Measurements from ENCODE around the gene GTF2H4.
"Not testable (repeated sequence)": the region's sequence is repeated elsewhere in the genome, so short reads cannot be mapped to it uniquely, and the experiment has no call there.

Gene GTF2H4

GRCh38 chr6:30870546-30870945 lies 37.5 kb upstream of the GTF2H4 start:
- Histone ChIP-seq H3K27me3 (peaks cover 13% of the 10 kb centered on the region), H3K36me3 (no peaks in the 10 kb centered on the region), H3K4me1 (ENCODE audit: control insufficient read depth in 1 of 2, insufficient read depth in 1 of 2, low read depth in 1 of 2, low read length in 1 of 2) (no peaks in the 10 kb centered on the region), H3K27ac (no peak overlapping the region), H3K4me3 (ENCODE audit: low read depth in 1 of 2, low read length in 1 of 2) (no peak overlapping the region), H3K9me3 (peaks cover 8% of the 10 kb centered on the region)
- no peak for TF ChIP-seq CTCF (IDR thresholded peaks at IDR 0.05)

DNA sequence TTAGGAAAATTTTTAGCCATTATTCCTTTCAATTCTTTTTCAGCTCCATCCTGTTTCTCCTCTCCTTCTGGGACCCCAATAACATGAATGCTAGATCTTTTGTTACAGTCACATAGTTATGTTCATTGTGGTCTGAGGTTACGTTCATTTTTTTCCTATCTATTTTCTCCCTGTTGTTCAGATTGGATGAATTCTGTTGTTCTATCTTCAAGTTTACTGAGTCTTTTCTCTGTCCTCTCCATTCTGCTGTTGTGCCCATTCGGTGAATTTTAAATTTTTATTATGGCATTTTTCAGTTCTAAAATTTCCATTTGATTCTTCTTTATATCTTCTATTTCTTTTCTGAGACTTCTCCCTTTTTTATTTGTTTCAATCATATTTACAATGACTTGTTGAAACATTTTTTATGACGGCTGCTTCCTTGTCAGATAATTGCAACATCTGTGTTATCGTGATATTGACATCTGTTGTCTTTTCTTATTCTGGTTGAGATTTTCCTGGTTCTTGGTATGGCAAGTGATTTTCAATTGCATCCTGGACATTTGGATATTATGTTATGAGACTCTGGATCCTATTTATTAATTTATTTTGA lies 36.3 kb upstream of the GTF2H4 start:
- no peaks in the 10 kb centered on the region for H3K4me1 ChIP-seq (ENCODE audit: control insufficient read depth in 1 of 2, insufficient read depth in 1 of 2, low read depth in 1 of 2, low read length in 1 of 2)
- TF ChIP-seq CTCF (IDR thresholded peaks at IDR 0.05), result no peak
- peaks cover 9% of the 10 kb centered on the region for H3K27me3 ChIP-seq
- no peaks in the 10 kb centered on the region for H3K36me3 ChIP-seq
- no peak overlapping the region for H3K27ac ChIP-seq
- peaks cover 8% of the 10 kb centered on the region for H3K9me3 ChIP-seq
- H3K4me3 ChIP-seq (ENCODE audit: low read depth in 1 of 2, low read length in 1 of 2), result no peak overlapping the region

DNA sequence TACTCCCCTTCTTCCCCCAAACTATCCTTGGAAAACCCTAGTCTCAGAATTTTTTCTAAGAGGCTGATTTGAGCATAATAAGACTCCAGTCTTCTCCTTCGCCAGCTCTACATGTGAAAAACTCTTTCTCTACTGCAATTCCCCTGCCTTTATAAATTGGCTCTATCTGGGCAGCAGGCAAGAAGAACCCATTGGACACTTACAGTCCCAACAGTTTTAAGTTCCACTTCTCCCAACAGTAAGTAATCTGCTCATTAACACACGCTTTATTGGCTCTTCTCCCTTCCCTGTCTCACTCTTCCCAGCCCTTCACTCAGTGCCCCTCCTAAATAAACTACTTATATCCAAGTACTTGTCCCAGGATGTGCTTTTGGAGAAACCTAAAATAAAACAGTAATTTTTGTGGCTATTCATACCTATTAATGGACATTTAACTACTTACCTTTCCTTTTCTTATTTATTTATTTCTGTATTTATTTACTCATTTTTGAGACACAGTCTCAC lies 34.8 kb upstream of the GTF2H4 start:
- Histone ChIP-seq H3K4me3 (ENCODE audit: low read depth in 1 of 2, low read length in 1 of 2) (no peak overlapping the region), H3K4me1 (ENCODE audit: control insufficient read depth in 1 of 2, insufficient read depth in 1 of 2, low read depth in 1 of 2, low read length in 1 of 2) (peaks cover 8 to 9% of the 10 kb centered on the region in 2 experiments), H3K27ac (no peak overlapping the region), H3K36me3 (no peaks in the 10 kb centered on the region), H3K27me3 (no peaks in the 10 kb centered on the region), H3K9me3 (peaks cover 8% of the 10 kb centered on the region)
- no peak for TF ChIP-seq CTCF (IDR thresholded peaks at IDR 0.05)

DNA sequence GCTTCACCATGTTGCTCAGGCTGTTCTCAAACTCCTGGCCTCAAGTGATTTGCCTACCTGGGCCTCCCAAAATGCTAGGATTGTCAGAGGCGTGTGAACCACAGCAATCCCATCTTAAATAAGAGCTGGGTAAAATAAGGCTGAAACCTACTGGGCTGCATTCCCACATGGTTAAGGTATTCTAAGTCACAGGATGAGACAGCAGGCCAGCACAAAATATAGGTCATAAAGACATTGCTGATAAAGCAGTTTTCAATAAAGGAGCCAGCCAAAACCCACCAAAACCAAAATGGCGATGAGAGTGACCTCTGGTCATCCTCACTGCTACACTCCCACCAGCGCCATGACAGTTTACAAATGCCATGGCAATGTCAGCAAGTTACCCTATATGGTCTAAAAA lies 34.2 kb upstream of the GTF2H4 start:
- H3K27ac ChIP-seq, result not testable (repeated sequence)

DNA sequence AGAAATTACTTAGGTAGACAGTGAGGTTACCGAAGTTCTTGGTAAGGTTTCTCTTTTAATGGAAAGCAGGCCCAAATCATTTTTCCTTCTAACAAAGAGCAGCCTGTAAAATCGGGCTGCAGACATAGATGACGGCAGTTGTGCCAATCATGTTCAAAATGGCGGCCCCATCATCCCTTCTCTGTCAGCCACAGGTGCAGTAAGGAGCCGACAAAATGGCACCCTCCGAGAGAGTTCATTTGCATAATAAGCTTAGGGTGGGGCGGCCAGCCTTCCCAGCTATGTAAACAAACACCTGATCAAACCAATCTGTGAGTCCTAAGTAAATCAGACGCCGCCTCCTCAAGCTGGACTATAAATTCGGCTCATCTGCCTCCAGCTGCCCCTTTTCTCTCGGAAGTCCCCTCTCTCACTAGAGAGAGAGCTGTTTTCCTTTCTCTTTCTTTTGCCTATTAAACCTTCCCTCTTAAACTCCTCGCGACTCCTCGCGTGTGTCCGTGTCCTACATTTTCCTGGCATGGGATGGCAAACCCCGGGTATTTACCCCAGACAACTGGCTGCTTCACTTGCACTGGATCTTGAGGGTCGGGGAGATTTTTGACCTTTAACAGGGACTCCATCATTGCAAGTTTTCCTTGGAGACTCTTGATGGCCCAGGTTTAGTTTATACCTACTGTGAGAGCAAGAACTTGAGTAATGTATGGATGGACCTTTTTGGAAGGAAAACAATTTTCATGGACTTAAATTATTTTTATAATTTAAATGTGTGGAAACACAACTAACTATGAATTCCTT lies 32.6 kb upstream of the GTF2H4 start:
- Histone ChIP-seq H3K4me3 (ENCODE audit: low read depth in 1 of 2, low read length in 1 of 2) (no peak overlapping the region), H3K9me3 (no peaks in the 10 kb centered on the region), H3K36me3 (no peaks in the 10 kb centered on the region), H3K4me1 (ENCODE audit: control insufficient read depth in 1 of 2, insufficient read depth in 1 of 2, low read depth in 1 of 2, low read length in 1 of 2) (peaks cover 8 to 9% of the 10 kb centered on the region in 2 experiments), H3K27ac (no peak overlapping the region), H3K27me3 (no peaks in the 10 kb centered on the region)
- no peak for TF ChIP-seq CTCF (IDR thresholded peaks at IDR 0.05)

More for the DNA sequence above, 34.2 kb upstream of the GTF2H4 start:
- H3K27me3 ChIP-seq; H3K36me3 ChIP-seq; H3K9me3 ChIP-seq; H3K4me3 ChIP-seq (ENCODE audit: low read depth in 1 of 2, low read length in 1 of 2); H3K4me1 ChIP-seq (ENCODE audit: control insufficient read depth in 1 of 2, insufficient read depth in 1 of 2, low read depth in 1 of 2, low read length in 1 of 2): not testable (repeated sequence)
